ENCODE measurements around the gene TRPM7. TPM values are rescaled to one million over a fixed set of nuclear protein-coding genes. Genes with fewer than 3 reads are reported as not detected.
A peak's percentile ranks its signal among the peaks of the same experiment; 100 is the strongest.
"Not testable (repeated sequence)": the region's sequence is repeated elsewhere in the genome, so short reads cannot be mapped to it uniquely, and the experiment has no call there.

TRPM7 gene
- 10 to 100 TPM; 39.2 to 53.4 (median 45.7) TPM for polyA plus RNA-seq (ENCODE audit: insufficient read length in 4 of 4)

GRCh38 chr15:50686469-50687301, at the start of gene TRPM7:
Gene TRPM7, minus strand, starts transcription at chr15:50686797. Its CDS starts 264 bp downstream, at chr15:50686533.
- peak; percentile 81 to 90 (median 85) for DNase-seq (ENCODE audit: low read depth in 4 of 4, low spot score in 3 of 4)

GRCh38 chr15:50735156-50735555, 48.6 kb upstream of the TRPM7 start:
- no peak for DNase-seq (ENCODE audit: low read depth in 4 of 4, low spot score in 3 of 4)

GRCh38 chr15:50726315-50726714, 39.7 kb upstream of the TRPM7 start:
- DNase-seq (ENCODE audit: low read depth in 4 of 4, low spot score in 3 of 4), result no peak

GRCh38 chr15:50718700-50719125, 32.1 kb upstream of the TRPM7 start:
- DNase-seq (ENCODE audit: low read depth in 4 of 4, low spot score in 3 of 4), result no peak

- DNase-seq (ENCODE audit: low read depth in 4 of 4, low spot score in 3 of 4), result no peak
Observed at GRCh38 chr15:50712018-50712417, 25.4 kb upstream of the TRPM7 start.

- DNase-seq (ENCODE audit: low read depth in 4 of 4, low spot score in 3 of 4), result no peak
Observed at GRCh38 chr15:50710585-50710984, 24.0 kb upstream of the TRPM7 start.

GRCh38 chr15:50707878-50708427, 21.4 kb upstream of the TRPM7 start:
- no peak for DNase-seq (ENCODE audit: low read depth in 4 of 4, low spot score in 3 of 4)

GRCh38 chr15:50702762-50703334, 16.3 kb upstream of the TRPM7 start:
- DNase-seq (ENCODE audit: low read depth in 4 of 4, low spot score in 3 of 4), result no peak

GRCh38 chr15:50698101-50698500, 11.5 kb upstream of the TRPM7 start:
- DNase-seq (ENCODE audit: low read depth in 4 of 4, low spot score in 3 of 4), result no peak

- DNase-seq (ENCODE audit: low read depth in 4 of 4, low spot score in 3 of 4), result no peak
Observed at GRCh38 chr15:50697109-50697797, 10.7 kb upstream of the TRPM7 start.

- not testable (repeated sequence) for DNase-seq (ENCODE audit: low read depth in 4 of 4, low spot score in 3 of 4)
Observed at GRCh38 chr15:50694634-50695165, 8.1 kb upstream of the TRPM7 start.

- no peak for DNase-seq (ENCODE audit: low read depth in 4 of 4, low spot score in 3 of 4)
Observed at GRCh38 chr15:50687302-50687902, 805 bp upstream of the TRPM7 start.

GRCh38 chr15:50685976-50686468, 575 bp downstream of the TRPM7 start:
- peak in 3 of 4 donors; percentile 36 to 42 (median 37) for DNase-seq (ENCODE audit: low read depth in 4 of 4, low spot score in 3 of 4)

GRCh38 chr15:50685191-50685975, 1.2 kb downstream of the TRPM7 start:
- peak in 1 of 4 donors; percentile 8 for DNase-seq (ENCODE audit: low read depth in 4 of 4, low spot score in 3 of 4)

- DNase-seq (ENCODE audit: low read depth in 4 of 4, low spot score in 3 of 4), result no peak
Observed at GRCh38 chr15:50681467-50681866, 5.1 kb downstream of the TRPM7 start.

- no peak for DNase-seq (ENCODE audit: low read depth in 4 of 4, low spot score in 3 of 4)
Observed at GRCh38 chr15:50676799-50677483, 9.7 kb downstream of the TRPM7 start.

GRCh38 chr15:50675535-50676144, 11.0 kb downstream of the TRPM7 start:
- DNase-seq (ENCODE audit: low read depth in 4 of 4, low spot score in 3 of 4), result peak; percentile 20 to 36 (median 32)

- no peak for DNase-seq (ENCODE audit: low read depth in 4 of 4, low spot score in 3 of 4)
Observed at GRCh38 chr15:50670115-50670514, 16.5 kb downstream of the TRPM7 start.

All from right renal pelvis (tissue), 4 donors.